Endothelial cell of umbilical vein (primary cell): ENCODE measurements around the gene RNF168.

Source experiments
- TF ChIP-seq, protein P1 (sequence below), 2 donors: IDR thresholded peaks; 1 replicate in 1 of 2; 2 replicates in 1 of 2; pipeline ENCODE4 v1.5.1; 2011; ENCODE audit warnings: low read length in 2 of 2, mild to moderate bottlenecking in 2 of 2, moderate library complexity in 2 of 2, control low read depth in 1 of 2, inconsistent platforms in 1 of 2, low read depth in 1 of 2; ENCODE audit not compliant: insufficient read depth in 1 of 2; ENCODE audit errors: extremely low read depth in 1 of 2
- TF ChIP-seq, protein P2 (sequence below): IDR thresholded peaks from 2 replicates; pipeline ENCODE4 v1.6.1; 2011; ENCODE audit not compliant: insufficient read depth, insufficient read length

DNA sequence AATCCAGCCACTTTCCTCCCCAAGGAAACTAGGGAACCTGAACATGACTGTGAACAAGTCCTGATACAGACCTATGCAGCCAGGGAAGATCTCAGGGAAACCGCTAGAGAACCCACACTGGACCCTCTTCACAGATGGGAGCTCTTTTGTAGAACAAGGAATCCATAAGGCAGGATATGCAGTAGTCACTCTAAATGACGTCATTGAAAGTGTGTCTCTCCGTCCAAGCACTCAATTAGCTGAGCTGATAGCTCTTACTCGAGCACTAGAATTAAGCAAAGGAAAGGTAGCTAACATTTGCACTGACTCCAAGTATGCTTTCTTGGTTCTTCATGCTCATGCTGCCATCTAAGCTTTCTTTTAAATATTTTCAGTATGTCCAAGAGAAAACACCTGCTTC, 21.6 kb upstream of the RNF168 start:
- TF ChIP-seq, protein P1, sequence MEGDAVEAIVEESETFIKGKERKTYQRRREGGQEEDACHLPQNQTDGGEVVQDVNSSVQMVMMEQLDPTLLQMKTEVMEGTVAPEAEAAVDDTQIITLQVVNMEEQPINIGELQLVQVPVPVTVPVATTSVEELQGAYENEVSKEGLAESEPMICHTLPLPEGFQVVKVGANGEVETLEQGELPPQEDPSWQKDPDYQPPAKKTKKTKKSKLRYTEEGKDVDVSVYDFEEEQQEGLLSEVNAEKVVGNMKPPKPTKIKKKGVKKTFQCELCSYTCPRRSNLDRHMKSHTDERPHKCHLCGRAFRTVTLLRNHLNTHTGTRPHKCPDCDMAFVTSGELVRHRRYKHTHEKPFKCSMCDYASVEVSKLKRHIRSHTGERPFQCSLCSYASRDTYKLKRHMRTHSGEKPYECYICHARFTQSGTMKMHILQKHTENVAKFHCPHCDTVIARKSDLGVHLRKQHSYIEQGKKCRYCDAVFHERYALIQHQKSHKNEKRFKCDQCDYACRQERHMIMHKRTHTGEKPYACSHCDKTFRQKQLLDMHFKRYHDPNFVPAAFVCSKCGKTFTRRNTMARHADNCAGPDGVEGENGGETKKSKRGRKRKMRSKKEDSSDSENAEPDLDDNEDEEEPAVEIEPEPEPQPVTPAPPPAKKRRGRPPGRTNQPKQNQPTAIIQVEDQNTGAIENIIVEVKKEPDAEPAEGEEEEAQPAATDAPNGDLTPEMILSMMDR (IDR thresholded peaks at IDR 0.05; ENCODE audit: extremely low read depth in 1 of 2, insufficient read depth in 1 of 2, low read depth in 1 of 2, low read length in 2 of 2), result no peak
- TF ChIP-seq, protein P2, sequence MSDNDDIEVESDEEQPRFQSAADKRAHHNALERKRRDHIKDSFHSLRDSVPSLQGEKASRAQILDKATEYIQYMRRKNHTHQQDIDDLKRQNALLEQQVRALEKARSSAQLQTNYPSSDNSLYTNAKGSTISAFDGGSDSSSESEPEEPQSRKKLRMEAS, result no peak
